Upper lobe of left lung (tissue), 6 donors: Measurements from ENCODE around the gene PLD2. TPM values are rescaled to one million over a fixed set of nuclear protein-coding genes. Genes with fewer than 3 reads are reported as not detected.
A peak's percentile ranks its signal among the peaks of the same experiment; 100 is the strongest.

ENCODE experiments used
- ATAC-seq, 2 donors: fragments of 200-7000 bp; cut with Tn5 transposase; one replicate each; pipeline ENCODE4 v1.9.1; 2022; ENCODE audit warnings: mild to moderate bottlenecking in 2 of 2, moderate library complexity in 2 of 2; ENCODE audit not compliant: low FRiP score in 2 of 2
- DNase-seq, 2 donors: peaks; one replicate each; pipeline ENCODE4 v3.0.0-alpha.2; 2019 to 2020
- H3K27ac ChIP-seq, 4 donors: fragments of 200-600 bp; sonication (generic); one replicate each; pipeline ENCODE4 v1.5.1; 2016 to 2019
- H3K27me3 ChIP-seq, 4 donors: fragments of 200-600 bp; sonication (generic); one replicate each; pipeline ENCODE4 v1.5.1; 2017 to 2019
- H3K36me3 ChIP-seq, 4 donors: fragments of 200-600 bp; sonication (generic); one replicate each; pipeline ENCODE4 v1.5.1; 2016 to 2019
- H3K4me1 ChIP-seq, 4 donors: fragments of 200-600 bp; sonication (generic); one replicate each; pipeline ENCODE4 v1.5.1; 2018 to 2019
- H3K4me3 ChIP-seq, 4 donors: fragments of 200-600 bp; sonication (generic); one replicate each; pipeline ENCODE4 v1.5.1; 2017 to 2019; ENCODE audit warnings: mild to moderate bottlenecking in 2 of 4, moderate library complexity in 1 of 4
- H3K9me3 ChIP-seq, 4 donors: fragments of 200-600 bp; sonication (generic); one replicate each; pipeline ENCODE4 v1.5.1; 2018 to 2019
- EP300 ChIP-seq, 4 donors: sonication (generic); formaldehyde crosslinking; IDR thresholded peaks; one replicate each; pipeline ENCODE4 v1.5.1; 2017; ENCODE audit warnings: antibody characterized with exemption in 4 of 4, control low read depth in 2 of 4
- POLR2A ChIP-seq, 4 donors: fragments of 450-650 bp; IDR thresholded peaks; one replicate each; pipeline ENCODE4 v1.5.1; 2016 to 2017; ENCODE audit warnings: antibody characterized with exemption in 4 of 4, mild to moderate bottlenecking in 2 of 4
- POLR2AphosphoS5 ChIP-seq, 2 donors: sonication (generic); formaldehyde crosslinking; IDR thresholded peaks; one replicate each; pipeline ENCODE4 v1.5.1; 2017; ENCODE audit warnings: antibody characterized with exemption in 2 of 2
- WGBS, 2 donors: methylation state at CpG; one replicate each; pipeline ENCODE4 v1.1.5; 2017 to 2018; 5-methylcytosine and 5-hydroxymethylcytosine counted together
- total RNA-seq, 6 donors: library from RNA; depleted of rRNA in 4 of 6; stranded (reverse); fragments of >200 nt in 4 of 6; gene quantifications; one replicate each; pipeline versions ENCODE4 v1.1.0 to v1.2.1, GENCODE V29; 2016 to 2021
- TF ChIP-seq, protein P1 (sequence below), 6 experiments: fragments of 450-650 bp in 4 of 6; fragments of 200-600 bp in 2 of 6; sonication (generic) in 2 of 6; IDR thresholded peaks; one replicate each; pipeline ENCODE4 v1.5.1; 2016 to 2019; ENCODE audit warnings: antibody characterized with exemption in 6 of 6
- donor health status: DM: no; HTN: no; CAD: no; lungs with moderate emphysema.
- donor health status: DM: no; HTN: yes; CAD: no; lungs with severe emphysema.

The PLD2 gene
- total RNA-seq, 6 donors from 2014 or later: 15.0 to 51.3 (median 37.6) TPM

- peak overlapping the region; percentile 62 to 89 (median 88) for H3K27ac ChIP-seq
- 0 to 2% methylated on average over 7 of the region's 7 CpGs for WGBS, 2 donors
- no peaks in the 10 kb centered on the region for H3K27me3 ChIP-seq
- H3K9me3 ChIP-seq: no peaks in the 10 kb centered on the region
- peaks cover 9 to 16% (median 12%) of the 10 kb centered on the region in 4 donors for H3K4me1 ChIP-seq
- DNase-seq: no peak
- ATAC-seq: peak in 1 of 2 donors; percentile 77
- peak overlapping the region; percentile 62 to 91 (median 81) for H3K4me3 ChIP-seq
- H3K36me3 ChIP-seq: peaks cover 0 to 23% (median 12%) of the 10 kb centered on the region in 4 donors
- TF ChIP-seq POLR2A (IDR thresholded peaks at IDR 0.05) (no peak), POLR2AphosphoS5 (IDR thresholded peaks at IDR 0.05) (no peak), EP300 (IDR thresholded peaks at IDR 0.05) (no peak)
- TF ChIP-seq, protein P1, sequence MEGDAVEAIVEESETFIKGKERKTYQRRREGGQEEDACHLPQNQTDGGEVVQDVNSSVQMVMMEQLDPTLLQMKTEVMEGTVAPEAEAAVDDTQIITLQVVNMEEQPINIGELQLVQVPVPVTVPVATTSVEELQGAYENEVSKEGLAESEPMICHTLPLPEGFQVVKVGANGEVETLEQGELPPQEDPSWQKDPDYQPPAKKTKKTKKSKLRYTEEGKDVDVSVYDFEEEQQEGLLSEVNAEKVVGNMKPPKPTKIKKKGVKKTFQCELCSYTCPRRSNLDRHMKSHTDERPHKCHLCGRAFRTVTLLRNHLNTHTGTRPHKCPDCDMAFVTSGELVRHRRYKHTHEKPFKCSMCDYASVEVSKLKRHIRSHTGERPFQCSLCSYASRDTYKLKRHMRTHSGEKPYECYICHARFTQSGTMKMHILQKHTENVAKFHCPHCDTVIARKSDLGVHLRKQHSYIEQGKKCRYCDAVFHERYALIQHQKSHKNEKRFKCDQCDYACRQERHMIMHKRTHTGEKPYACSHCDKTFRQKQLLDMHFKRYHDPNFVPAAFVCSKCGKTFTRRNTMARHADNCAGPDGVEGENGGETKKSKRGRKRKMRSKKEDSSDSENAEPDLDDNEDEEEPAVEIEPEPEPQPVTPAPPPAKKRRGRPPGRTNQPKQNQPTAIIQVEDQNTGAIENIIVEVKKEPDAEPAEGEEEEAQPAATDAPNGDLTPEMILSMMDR (IDR thresholded peaks at IDR 0.05): no peak
These were observed 10.4 kb upstream of the PLD2 start for GRCh38 chr17:4796552-4796920.

GRCh38 chr17:4800462-4801196, 6.3 kb upstream of the PLD2 start:
- Histone ChIP-seq H3K27me3 (no peaks in the 10 kb centered on the region), H3K4me3 (no peak overlapping the region), H3K27ac (no peak overlapping the region), H3K9me3 (no peaks in the 10 kb centered on the region), H3K36me3 (peaks cover 0 to 23% (median 12%) of the 10 kb centered on the region in 4 donors), H3K4me1 (peaks cover 9 to 14% (median 11%) of the 10 kb centered on the region in 4 donors)
- TF ChIP-seq EP300 (IDR thresholded peaks at IDR 0.05): no peak
- TF ChIP-seq, protein P1 (IDR thresholded peaks at IDR 0.05): no peak
- TF ChIP-seq POLR2A (IDR thresholded peaks at IDR 0.05): no peak
- TF ChIP-seq POLR2AphosphoS5 (IDR thresholded peaks at IDR 0.05): no peak
- WGBS, 2 donors: 71 to 84% methylated on average over 10 of the region's 10 CpGs
- ATAC-seq (no peak), DNase-seq (no peak)

GRCh38 chr17:4802228-4802627, 4.7 kb upstream of the PLD2 start, which contains the start of gene C17orf114:
Gene C17orf114, minus strand, starts transcription at chr17:4802328.
- ATAC-seq (no peak), DNase-seq (no peak)
- Histone ChIP-seq H3K27me3 (no peaks in the 10 kb centered on the region), H3K4me1 (peaks cover 6 to 13% (median 9%) of the 10 kb centered on the region in 4 donors), H3K9me3 (no peaks in the 10 kb centered on the region), H3K4me3 (no peak within 1 kb of the TSS), H3K27ac (no peak within 1 kb of the TSS), H3K36me3 (peaks cover 0 to 22% (median 12%) of the 10 kb centered on the region in 4 donors)
- TF ChIP-seq EP300 (IDR thresholded peaks at IDR 0.05): no peak
- no peak for TF ChIP-seq POLR2A (IDR thresholded peaks at IDR 0.05)
- TF ChIP-seq, protein P1 (IDR thresholded peaks at IDR 0.05): no peak
- TF ChIP-seq POLR2AphosphoS5 (IDR thresholded peaks at IDR 0.05): no peak
- WGBS, 2 donors: 77 to 87% methylated on average over 9 of the region's 9 CpGs

- H3K4me1 ChIP-seq: peaks cover 17 to 23% (median 20%) of the 10 kb centered on the region in 4 donors
- H3K27ac ChIP-seq: peak overlapping the region in 3 of 4 donors; percentile 82 to 83 (median 82)
- no peak for DNase-seq
- peak overlapping the region in 3 of 4 donors; percentile 70 to 97 (median 71) for H3K4me3 ChIP-seq
- H3K9me3 ChIP-seq: no peaks in the 10 kb centered on the region
- H3K36me3 ChIP-seq: peaks cover 0 to 12% (median 2%) of the 10 kb centered on the region in 4 donors
- WGBS, 2 donors: 2 to 3% methylated on average over 13 to 16 of the region's 16 CpGs
- H3K27me3 ChIP-seq: no peaks in the 10 kb centered on the region
- ATAC-seq: no peak
- TF ChIP-seq, protein P1 (IDR thresholded peaks at IDR 0.05): no peak
- no peak for TF ChIP-seq POLR2AphosphoS5 (IDR thresholded peaks at IDR 0.05)
These were observed 536 bp upstream of the PLD2 start for GRCh38 chr17:4806456-4806776.
